ENCODE measurements around the gene ACTA1.
"Not testable (repeated sequence)": the region's sequence is repeated elsewhere in the genome, so short reads cannot be mapped to it uniquely, and the experiment has no call there.

ACTA1 gene

DNA sequence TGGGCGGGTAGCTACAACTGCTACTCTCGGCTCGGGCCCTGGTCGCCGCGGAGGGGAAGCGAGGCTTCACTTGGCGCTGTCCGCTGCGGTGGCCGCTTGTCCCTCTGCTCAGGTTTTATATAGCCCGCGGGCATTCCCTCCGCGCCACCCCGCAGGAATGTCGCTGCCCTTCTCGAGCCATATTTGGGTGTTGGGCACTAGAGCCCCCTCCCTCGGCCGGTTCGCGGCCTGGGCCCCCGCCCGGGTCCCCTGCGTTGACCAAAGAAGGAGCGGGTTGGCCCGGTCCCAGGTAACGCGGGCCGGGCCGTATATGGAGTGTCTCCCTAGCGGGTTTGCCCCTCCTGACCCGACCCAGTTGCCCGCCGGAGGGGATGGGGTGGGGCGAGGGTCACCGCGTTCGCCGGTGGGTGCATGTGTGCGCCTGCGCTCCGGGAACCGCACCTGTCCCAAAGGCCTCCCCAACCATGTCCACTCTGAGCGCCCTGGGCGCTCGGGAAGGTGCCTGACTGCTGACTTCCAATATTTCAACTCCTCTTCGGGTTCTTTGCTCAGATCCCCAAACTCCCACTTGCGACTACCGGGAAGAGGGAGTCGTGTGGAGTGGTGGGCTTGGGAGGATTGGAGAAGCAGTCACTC lies at the start of gene ACTA1:
ACTA1 (minus strand) TSS at position 90 of the 636 bp plus-strand sequence. CDS start 979 bp downstream, outside the sequence.
- DNase-seq (ENCODE audit: low read depth) = no peak

DNA sequence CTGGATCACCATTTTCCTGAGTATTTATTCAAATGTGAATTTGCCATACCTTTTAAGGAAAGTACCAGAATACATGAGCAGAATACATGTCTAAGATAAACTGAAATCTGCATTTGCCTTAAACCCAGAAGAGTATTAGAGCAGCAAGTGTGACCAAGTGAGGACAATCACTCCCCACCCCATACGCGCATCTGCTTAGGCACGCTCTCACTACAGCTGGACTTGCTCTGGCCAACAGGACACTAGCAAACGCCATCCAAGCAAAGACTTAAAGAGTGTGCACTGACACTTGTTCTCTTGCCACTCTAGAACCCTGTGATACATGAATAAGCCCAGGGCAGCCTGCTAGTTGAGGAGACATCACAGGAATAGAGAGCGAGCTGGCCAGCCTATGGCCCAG lies 48.6 kb upstream of the ACTA1 start:
- no peak for DNase-seq (ENCODE audit: low read depth)

DNA sequence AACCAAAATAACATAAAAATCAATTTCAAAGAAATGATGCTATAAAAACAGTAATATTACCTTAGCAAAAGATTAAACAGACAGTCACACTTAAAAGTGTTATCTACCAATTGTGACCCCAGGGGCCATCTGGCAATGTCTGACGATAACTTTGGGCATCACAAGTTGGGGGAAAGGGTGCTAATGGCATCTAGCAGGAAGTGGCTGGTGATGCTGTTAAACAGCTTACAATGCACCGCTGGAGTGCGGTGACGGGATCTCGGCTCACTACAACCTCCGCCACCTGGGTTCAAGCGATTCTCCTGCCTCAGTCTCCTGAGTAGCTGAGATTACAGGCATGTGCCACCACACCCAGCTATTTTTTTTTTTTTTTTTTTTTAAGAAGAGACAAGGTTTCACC lies 46.6 kb upstream of the ACTA1 start:
- no peak for DNase-seq (ENCODE audit: low read depth)

GRCh38 chr1:229479660-229480399 lies 45.9 kb upstream of the ACTA1 start:
- DNase-seq (ENCODE audit: low read depth) = no peak

GRCh38 chr1:229478852-229479251 lies 45.0 kb upstream of the ACTA1 start:
- DNase-seq (ENCODE audit: low read depth) = no peak

DNA sequence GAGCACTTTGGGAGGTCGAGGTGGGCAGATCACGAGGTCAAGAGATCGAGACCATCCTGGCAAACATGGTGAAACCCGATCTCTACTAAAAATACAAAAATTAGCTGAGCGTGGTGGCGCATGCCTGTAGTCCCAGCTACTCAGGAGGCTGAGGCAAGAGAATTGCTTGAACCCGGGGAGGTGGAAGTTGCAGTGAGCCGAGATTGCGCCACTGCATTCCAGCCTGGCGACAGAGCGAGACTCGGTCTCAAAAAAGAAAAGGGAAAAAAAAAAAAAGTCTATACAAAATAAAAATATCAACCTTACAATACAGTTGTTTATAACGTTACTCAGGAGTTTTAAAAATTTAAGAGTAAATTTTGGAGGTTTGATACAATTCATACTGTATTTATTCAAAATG lies 42.0 kb upstream of the ACTA1 start:
- not testable (repeated sequence) for DNase-seq (ENCODE audit: low read depth)

DNA sequence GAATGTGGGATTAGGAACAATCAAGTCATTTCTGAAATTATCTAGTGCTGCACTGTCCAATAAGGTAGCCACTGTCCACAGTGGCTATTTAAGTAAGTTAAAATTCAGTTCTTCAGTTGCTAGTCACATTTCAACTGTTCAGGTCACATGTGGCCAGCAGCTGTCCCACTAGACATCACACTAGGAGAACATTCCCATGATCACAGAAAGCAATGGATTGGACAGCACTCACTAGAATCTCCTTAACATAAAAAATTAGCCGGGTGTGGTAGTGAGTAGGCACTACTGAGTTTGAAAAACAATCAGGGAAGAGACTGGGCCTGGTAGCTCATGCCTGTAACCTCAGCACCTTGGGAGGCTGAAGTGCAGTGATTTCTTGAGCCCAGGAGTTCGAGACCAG lies 40.6 kb upstream of the ACTA1 start:
- no peak for DNase-seq (ENCODE audit: low read depth)

GRCh38 chr1:229471175-229471574 lies 37.3 kb upstream of the ACTA1 start:
- DNase-seq (ENCODE audit: low read depth) = no peak

- DNase-seq (ENCODE audit: low read depth) = no peak
These were observed 36.6 kb upstream of the ACTA1 start for GRCh38 chr1:229470406-229471043.

DNA sequence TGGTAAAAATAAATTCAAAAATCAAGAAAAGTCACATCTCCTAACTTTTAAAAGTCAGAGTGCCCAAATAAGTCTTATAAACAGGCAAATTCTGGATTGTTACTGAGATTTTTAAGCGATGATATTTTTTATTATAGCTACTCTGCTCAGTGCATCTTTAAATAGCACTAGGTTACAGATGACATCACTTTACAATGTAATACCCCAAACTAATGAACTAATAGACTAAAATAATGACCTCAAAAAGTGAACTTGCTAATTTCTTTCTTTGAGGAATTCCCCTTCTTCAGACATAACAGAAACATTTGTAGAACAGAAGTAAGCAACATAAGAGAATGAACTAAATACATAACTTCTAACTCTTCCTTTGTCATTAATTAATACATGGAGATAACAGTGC lies 33.0 kb upstream of the ACTA1 start:
- no peak for DNase-seq (ENCODE audit: low read depth)

DNA sequence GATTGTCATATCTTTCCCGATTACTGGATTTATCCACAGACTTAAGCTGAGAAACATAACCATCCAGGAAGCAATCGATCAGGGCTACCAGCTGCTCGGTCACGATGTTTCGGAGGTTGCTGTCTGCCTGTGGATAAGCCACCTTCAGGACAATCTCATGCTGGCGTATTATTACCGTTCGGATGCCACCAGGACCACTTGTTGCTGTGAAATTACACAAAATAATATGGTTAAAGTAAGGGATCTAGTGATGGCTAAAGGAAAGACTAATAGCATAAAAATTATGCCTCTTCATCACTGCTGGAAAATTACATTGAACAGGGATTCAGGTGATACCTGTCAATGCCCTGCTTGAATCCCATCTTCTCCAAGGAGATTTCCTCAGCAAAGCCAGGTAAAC lies 30.8 kb upstream of the ACTA1 start:
- DNase-seq (ENCODE audit: low read depth) = no peak

- DNase-seq (ENCODE audit: low read depth) = no peak
These were observed 27.3 kb upstream of the ACTA1 start for GRCh38 chr1:229461032-229461668.

DNA sequence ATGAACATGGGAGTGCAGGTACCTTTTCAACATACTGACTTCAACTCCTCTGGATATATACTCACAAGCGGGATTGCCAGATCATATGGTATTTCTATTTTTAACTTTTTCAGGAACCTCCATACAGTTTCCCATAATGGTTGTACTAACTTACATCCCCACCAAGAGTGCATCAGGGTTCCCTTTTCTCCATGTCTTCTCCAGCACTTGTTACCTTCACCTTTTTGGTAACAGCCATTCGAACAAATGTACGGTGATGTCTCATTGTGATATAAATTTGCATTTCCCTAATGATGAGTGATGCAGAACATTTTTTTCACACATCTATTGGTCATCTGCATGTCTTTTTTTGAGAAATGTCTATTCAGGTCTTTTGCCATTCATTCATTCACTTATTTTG lies 25.9 kb upstream of the ACTA1 start:
- DNase-seq (ENCODE audit: low read depth) = no peak

GRCh38 chr1:229457436-229457835 lies 23.5 kb upstream of the ACTA1 start:
- no peak for DNase-seq (ENCODE audit: low read depth)

GRCh38 chr1:229456016-229456415 lies 22.1 kb upstream of the ACTA1 start:
- no peak for DNase-seq (ENCODE audit: low read depth)

DNA sequence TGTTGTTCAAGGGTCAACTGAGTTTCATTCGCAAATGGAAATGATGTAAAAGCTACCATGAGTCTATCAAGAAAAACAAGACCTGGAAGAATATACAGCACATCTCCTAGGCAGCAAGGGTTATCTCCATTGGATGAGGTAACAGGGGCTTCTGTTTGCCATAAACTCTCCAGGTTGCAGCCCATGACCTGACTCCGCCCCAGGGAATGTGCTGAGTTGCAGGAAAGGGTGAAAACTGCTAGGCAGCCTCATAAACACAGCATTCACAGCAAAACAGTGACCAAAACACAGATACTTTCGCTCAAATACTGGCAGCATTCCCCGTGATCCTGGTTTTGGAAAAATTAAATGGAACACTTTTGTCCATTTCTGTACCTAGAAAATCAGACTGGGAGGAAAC lies 20.2 kb upstream of the ACTA1 start:
- DNase-seq (ENCODE audit: low read depth) = no peak

- DNase-seq (ENCODE audit: low read depth) = no peak
These were observed 19.3 kb upstream of the ACTA1 start for GRCh38 chr1:229452956-229453801.

GRCh38 chr1:229448845-229449244 lies 15.0 kb upstream of the ACTA1 start:
- no peak for DNase-seq (ENCODE audit: low read depth)

- no peak for DNase-seq (ENCODE audit: low read depth)
These were observed 14.5 kb upstream of the ACTA1 start for GRCh38 chr1:229448354-229448753.

- DNase-seq (ENCODE audit: low read depth) = no peak
These were observed 13.9 kb upstream of the ACTA1 start for GRCh38 chr1:229447809-229448252.

GRCh38 chr1:229445828-229446227 lies 11.9 kb upstream of the ACTA1 start:
- no peak for DNase-seq (ENCODE audit: low read depth)
